Endothelial cell of umbilical vein (primary cell): ENCODE results near the gene GPATCH1.

Source experiments
- POLR2A ChIP-seq: IDR thresholded peaks from 2 replicates; pipeline ENCODE4 v1.6.1; 2012; ENCODE audit warnings: low read depth, mild to moderate bottlenecking, control low read depth, low read length
- TF ChIP-seq, protein P1 (sequence below), 2 donors: IDR thresholded peaks; 1 replicate in 1 of 2; 2 replicates in 1 of 2; pipeline ENCODE4 v1.5.1; 2011; ENCODE audit warnings: low read length in 2 of 2, mild to moderate bottlenecking in 2 of 2, moderate library complexity in 2 of 2, control low read depth in 1 of 2, inconsistent platforms in 1 of 2, low read depth in 1 of 2; ENCODE audit not compliant: insufficient read depth in 1 of 2; ENCODE audit errors: extremely low read depth in 1 of 2

DNA sequence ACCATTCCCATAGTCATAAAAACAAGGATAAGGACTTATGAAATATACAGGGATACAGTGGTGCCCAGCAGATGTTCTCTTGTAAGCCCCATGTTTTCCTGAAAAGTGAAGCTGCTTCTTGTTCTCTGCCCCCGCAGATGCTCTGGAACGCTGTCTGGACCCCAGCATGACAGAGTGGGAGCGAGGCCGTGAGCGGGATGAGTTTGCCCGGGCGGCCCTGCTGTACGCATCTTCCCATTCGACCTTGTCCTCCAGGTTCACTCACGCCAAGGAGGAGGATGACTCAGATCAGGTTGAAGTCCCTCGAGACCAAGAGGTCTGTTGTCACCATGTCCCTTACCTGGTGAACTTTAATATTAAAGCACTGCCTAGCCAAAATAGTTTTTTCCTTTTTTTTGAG, 30.6 kb downstream of the GPATCH1 start:
- TF ChIP-seq POLR2A = no peak
- TF ChIP-seq, protein P1, sequence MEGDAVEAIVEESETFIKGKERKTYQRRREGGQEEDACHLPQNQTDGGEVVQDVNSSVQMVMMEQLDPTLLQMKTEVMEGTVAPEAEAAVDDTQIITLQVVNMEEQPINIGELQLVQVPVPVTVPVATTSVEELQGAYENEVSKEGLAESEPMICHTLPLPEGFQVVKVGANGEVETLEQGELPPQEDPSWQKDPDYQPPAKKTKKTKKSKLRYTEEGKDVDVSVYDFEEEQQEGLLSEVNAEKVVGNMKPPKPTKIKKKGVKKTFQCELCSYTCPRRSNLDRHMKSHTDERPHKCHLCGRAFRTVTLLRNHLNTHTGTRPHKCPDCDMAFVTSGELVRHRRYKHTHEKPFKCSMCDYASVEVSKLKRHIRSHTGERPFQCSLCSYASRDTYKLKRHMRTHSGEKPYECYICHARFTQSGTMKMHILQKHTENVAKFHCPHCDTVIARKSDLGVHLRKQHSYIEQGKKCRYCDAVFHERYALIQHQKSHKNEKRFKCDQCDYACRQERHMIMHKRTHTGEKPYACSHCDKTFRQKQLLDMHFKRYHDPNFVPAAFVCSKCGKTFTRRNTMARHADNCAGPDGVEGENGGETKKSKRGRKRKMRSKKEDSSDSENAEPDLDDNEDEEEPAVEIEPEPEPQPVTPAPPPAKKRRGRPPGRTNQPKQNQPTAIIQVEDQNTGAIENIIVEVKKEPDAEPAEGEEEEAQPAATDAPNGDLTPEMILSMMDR (IDR thresholded peaks at IDR 0.05; ENCODE audit: extremely low read depth in 1 of 2, insufficient read depth in 1 of 2, low read depth in 1 of 2, low read length in 2 of 2) = no peak
